B cell (primary cell): ENCODE measurements around the gene DEPDC1B. TPM values are rescaled to one million over a fixed set of nuclear protein-coding genes. Genes with fewer than 3 reads are reported as not detected.
"Not testable (repeated sequence)": the region's sequence is repeated elsewhere in the genome, so short reads cannot be mapped to it uniquely, and the experiment has no call there.

ENCODE experiments used
- ATAC-seq: fragments of 200-7000 bp; cut with Tn5 transposase; one replicate; pipeline ENCODE4 v1.10.0; 2021; ENCODE audit warnings: low read depth, mild to moderate bottlenecking, moderate number of reproducible peaks, moderate library complexity
- CTCF ChIA-PET: fragments of 350-600 bp; sonication (Branson Sonifier 250); formaldehyde crosslinking; loops from one replicate; lab custom pipeline; 2021; ENCODE audit warnings: antibody characterized with exemption, inconsistent platforms; lab: Charles Lee
- POLR2A ChIA-PET: fragments of 350-600 bp; sonication (Branson Sonifier 250); formaldehyde crosslinking; loops from one replicate; lab custom pipeline; 2021; ENCODE audit warnings: antibody characterized with exemption; lab: Charles Lee
- DNase-seq: peaks from one replicate; pipeline ENCODE4 v3.0.0; 2013
- H2AFZ ChIP-seq: 2 replicates; pipeline ENCODE4 v1.6.1; 2012; ENCODE audit warnings: mild to moderate bottlenecking, low read depth, low read length; ENCODE audit not compliant: insufficient read depth, poor library complexity, severe bottlenecking
- H3K27ac ChIP-seq, 2 donors: 1 replicate in 1 of 2; 2 replicates in 1 of 2; pipeline ENCODE4 v1.5.1; 2012 to 2013; ENCODE audit warnings: low read length in 2 of 2, mild to moderate bottlenecking in 2 of 2, moderate library complexity in 1 of 2
- H3K27me3 ChIP-seq, 4 experiments: fragments of 200-600 bp in 1 of 4; sonication (generic) in 1 of 4; replicated peaks in 1 of 4; 1 replicate in 2 of 4; 2 replicates in 2 of 4; pipeline versions ENCODE4 v1.6.1 to v1.7.0; 2013 to 2016; ENCODE audit warnings: low read length in 3 of 4, mild to moderate bottlenecking in 2 of 4, mixed read lengths in 1 of 4, moderate library complexity in 1 of 4; ENCODE audit not compliant: insufficient read depth in 4 of 4, control insufficient read depth in 3 of 4; ENCODE audit errors: control extremely low read depth in 1 of 4
- H3K36me3 ChIP-seq, 2 experiments: replicated peaks in 1 of 2; 1 replicate in 1 of 2; 2 replicates in 1 of 2; pipeline versions ENCODE4 v1.6.1 to v1.7.1; 2013; ENCODE audit warnings: low read length in 1 of 2; ENCODE audit not compliant: insufficient read depth in 2 of 2, control insufficient read depth in 1 of 2; ENCODE audit errors: control extremely low read depth in 1 of 2, extremely low read depth in 1 of 2
- H3K4me1 ChIP-seq, 2 donors: fragments of 200-600 bp in 1 of 2; sonication (generic) in 1 of 2; 1 replicate in 1 of 2; 2 replicates in 1 of 2; pipeline versions ENCODE4 v1.5.1 to v1.6.1; 2013 to 2017; ENCODE audit warnings: low read length in 2 of 2; ENCODE audit not compliant: control insufficient read depth in 2 of 2, insufficient read depth in 2 of 2
- H3K4me2 ChIP-seq: replicated peaks from 2 replicates; pipeline ENCODE3; 2012; ENCODE audit warnings: mild to moderate bottlenecking, low read depth, low read length; ENCODE audit not compliant: poor library complexity, severe bottlenecking
- H3K4me3 ChIP-seq, 5 experiments: fragments of 200-600 bp in 1 of 5; sonication (generic) in 1 of 5; 1 replicate in 3 of 5; 2 replicates in 2 of 5; pipeline versions ENCODE4 v1.5.1 to v1.7.0; 2011 to 2016; ENCODE audit warnings: low read length in 4 of 5, mild to moderate bottlenecking in 4 of 5, low read depth in 2 of 5, control low read depth in 1 of 5, moderate library complexity in 1 of 5; ENCODE audit not compliant: insufficient read depth in 1 of 5; ENCODE audit errors: control extremely low read depth in 1 of 5, extremely low read depth in 1 of 5
- H3K79me2 ChIP-seq: fragments of 200-600 bp; sonication (generic); one replicate; pipeline ENCODE4 v1.6.0; 2016; ENCODE audit warnings: low read length; ENCODE audit not compliant: control insufficient read depth, insufficient read depth
- H3K9ac ChIP-seq: fragments of 200-600 bp; sonication (generic); 2 replicates; pipeline ENCODE4 v1.6.1; 2017; ENCODE audit warnings: mild to moderate bottlenecking, low read length, moderate library complexity
- H3K9me3 ChIP-seq, 3 donors: one replicate each; pipeline versions ENCODE4 v1.6.1 to v1.7.1; 2013; ENCODE audit warnings: low read length in 2 of 3; ENCODE audit not compliant: control insufficient read depth in 2 of 3, insufficient read depth in 1 of 3; ENCODE audit errors: control extremely low read depth in 1 of 3
- H4K20me1 ChIP-seq: 2 replicates; pipeline ENCODE4 v1.6.0; 2012; ENCODE audit warnings: mild to moderate bottlenecking, low read length; ENCODE audit not compliant: insufficient read depth, control insufficient read depth, poor library complexity, severe bottlenecking
- H3K27ac Mint-ChIP-seq: one replicate; pipeline ENCODE4 v1.8.0; 2021; ENCODE audit warnings: mixed read lengths
- H3K27me3 Mint-ChIP-seq: one replicate; pipeline ENCODE4 v1.8.0; 2021; ENCODE audit warnings: mixed read lengths
- H3K4me1 Mint-ChIP-seq: one replicate; pipeline ENCODE4 v1.8.0; 2021; ENCODE audit warnings: mixed read lengths
- H3K4me3 Mint-ChIP-seq: one replicate; pipeline ENCODE4 v1.8.0; 2021; ENCODE audit warnings: mixed read lengths
- H3K9me3 Mint-ChIP-seq: one replicate; pipeline ENCODE4 v1.8.0; 2022; ENCODE audit warnings: mixed read lengths; ENCODE audit not compliant: insufficient read depth
- EZH2 ChIP-seq: IDR thresholded peaks from 2 replicates; pipeline ENCODE4 v1.6.1; 2012; ENCODE audit warnings: borderline replicate concordance, low read depth, mild to moderate bottlenecking, moderate library complexity, low read length; ENCODE audit not compliant: insufficient read depth, poor library complexity, severe bottlenecking
- WGBS: methylation state at CpG from one replicate; pipeline ENCODE4 v1.1.5; 2013; ENCODE audit warnings: missing lambda C conversion rate; ENCODE audit not compliant: insufficient coverage; 5-methylcytosine and 5-hydroxymethylcytosine counted together
- intact Hi-C: fragments of 100-400 bp; cut with micrococcal nuclease; formaldehyde crosslinking; loops from one replicate; pipeline ENCODE4 v1.10.0; 2022
- polyA plus RNA-seq: library from polyadenylated mRNA; depleted of rRNA; stranded (reverse); fragments of >200 nt; gene quantifications from 2 replicates; pipeline ENCODE4 v1.2.3, GENCODE V29; 2012
- total RNA-seq, 2 donors: library from RNA; stranded (reverse); fragments of 120-200 nt in 1 of 2; gene quantifications; 1 replicate in 1 of 2; 2 replicates in 1 of 2; pipeline versions ENCODE4 v1.2.3 to v1.2.4, GENCODE V29; 2013 to 2022
- TF ChIP-seq, protein P1 (sequence below): fragments of 200-600 bp; IDR thresholded peaks from one replicate; pipeline ENCODE4 v1.8.0; 2022; ENCODE audit warnings: antibody characterized with exemption, mild to moderate bottlenecking

The DEPDC1B gene
- total and polyA plus RNA-seq, 2 donors (not counting 1 experiment from before 2014, with no cell fraction given) = 0.04 to 0.25 TPM

DNA sequence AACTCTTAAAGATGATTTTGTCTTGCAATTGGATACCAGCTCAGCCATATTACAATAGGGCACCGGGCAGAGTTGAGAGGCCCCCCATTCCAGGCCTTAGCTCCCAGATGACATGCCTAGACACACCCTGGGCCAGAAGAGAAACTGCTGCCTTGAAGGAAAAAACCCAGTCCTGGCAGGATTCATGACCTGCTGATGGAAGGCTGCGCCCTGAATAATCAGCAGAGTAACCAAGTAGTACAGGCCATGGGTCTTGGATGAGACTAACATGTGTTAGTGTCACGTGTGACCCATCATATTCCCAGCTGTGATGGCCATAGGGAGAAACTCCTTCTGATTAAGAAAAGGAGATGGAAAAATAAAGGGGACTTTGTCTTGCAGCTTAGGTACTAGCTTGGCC lies 39.0 kb upstream of the DEPDC1B start:
- CTCF ChIA-PET = no interaction called here

DNA sequence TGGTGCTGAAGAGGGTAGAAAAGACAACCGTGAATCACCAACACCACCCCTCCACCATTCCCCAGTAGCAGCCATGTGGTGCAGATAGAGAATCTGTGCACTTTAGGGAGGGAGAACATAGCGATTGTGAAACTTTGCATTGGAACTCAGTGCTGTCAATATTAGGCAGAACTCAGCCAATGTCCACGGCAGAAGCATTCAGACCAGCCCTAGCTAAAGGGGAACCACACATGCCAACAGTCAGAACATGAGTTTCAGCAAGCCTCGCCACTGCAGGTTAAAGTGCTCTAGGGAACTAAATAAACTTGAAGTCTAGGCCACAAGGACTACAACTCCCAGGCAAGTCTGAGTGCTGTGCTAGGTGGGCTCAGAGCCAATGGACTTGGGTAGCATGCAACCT lies 38.5 kb upstream of the DEPDC1B start:
- Histone ChIP-seq H3K27me3 (peaks cover 0 to 3% (median 0%) of the 10 kb centered on the region in 4 experiments), H3K36me3 (no peaks in the 10 kb centered on the region), H4K20me1 (no peaks in the 10 kb centered on the region), H3K9ac (no peak overlapping the region), H2AFZ (no peak overlapping the region), H3K79me2 (no peaks in the 10 kb centered on the region), H3K4me3 (no peak overlapping the region), H3K4me1 (no peaks in the 10 kb centered on the region), H3K27ac (no peak overlapping the region), H3K9me3 (peaks cover 0 to 12% (median 8%) of the 10 kb centered on the region in 3 donors), H3K4me2 (no peak overlapping the region)
- H3K9me3 Mint-ChIP-seq = peaks cover 11% of the 10 kb centered on the region
- H3K27me3 Mint-ChIP-seq = peaks cover 4% of the 10 kb centered on the region
- WGBS = 59% methylated on average over 3 of the region's 4 CpGs
- ATAC-seq (no peak), DNase-seq (no peak)
- POLR2A ChIA-PET = no interaction called here
- CTCF ChIA-PET = no interaction called here
- H3K4me1 Mint-ChIP-seq = no peaks in the 10 kb centered on the region
- intact Hi-C loops = no loop called here
- TF ChIP-seq, protein P1, sequence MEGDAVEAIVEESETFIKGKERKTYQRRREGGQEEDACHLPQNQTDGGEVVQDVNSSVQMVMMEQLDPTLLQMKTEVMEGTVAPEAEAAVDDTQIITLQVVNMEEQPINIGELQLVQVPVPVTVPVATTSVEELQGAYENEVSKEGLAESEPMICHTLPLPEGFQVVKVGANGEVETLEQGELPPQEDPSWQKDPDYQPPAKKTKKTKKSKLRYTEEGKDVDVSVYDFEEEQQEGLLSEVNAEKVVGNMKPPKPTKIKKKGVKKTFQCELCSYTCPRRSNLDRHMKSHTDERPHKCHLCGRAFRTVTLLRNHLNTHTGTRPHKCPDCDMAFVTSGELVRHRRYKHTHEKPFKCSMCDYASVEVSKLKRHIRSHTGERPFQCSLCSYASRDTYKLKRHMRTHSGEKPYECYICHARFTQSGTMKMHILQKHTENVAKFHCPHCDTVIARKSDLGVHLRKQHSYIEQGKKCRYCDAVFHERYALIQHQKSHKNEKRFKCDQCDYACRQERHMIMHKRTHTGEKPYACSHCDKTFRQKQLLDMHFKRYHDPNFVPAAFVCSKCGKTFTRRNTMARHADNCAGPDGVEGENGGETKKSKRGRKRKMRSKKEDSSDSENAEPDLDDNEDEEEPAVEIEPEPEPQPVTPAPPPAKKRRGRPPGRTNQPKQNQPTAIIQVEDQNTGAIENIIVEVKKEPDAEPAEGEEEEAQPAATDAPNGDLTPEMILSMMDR = no peak
- TF ChIP-seq EZH2 = no peak
- H3K4me3 Mint-ChIP-seq = no peak overlapping the region
- no peak overlapping the region for H3K27ac Mint-ChIP-seq

More for the DNA sequence above, 39.0 kb upstream of the DEPDC1B start:
- H2AFZ ChIP-seq = no peak overlapping the region
- peaks cover 11% of the 10 kb centered on the region for H3K9me3 Mint-ChIP-seq
- 72% methylated on average over 3 of the region's 3 CpGs for WGBS
- POLR2A ChIA-PET = no interaction called here
- H3K9me3 ChIP-seq = peaks cover 0 to 12% (median 8%) of the 10 kb centered on the region in 3 donors
- no peak overlapping the region for H3K4me3 Mint-ChIP-seq
- DNase-seq = no peak
- H3K4me1 Mint-ChIP-seq = no peaks in the 10 kb centered on the region
- ATAC-seq = no peak
- no peaks in the 10 kb centered on the region for H4K20me1 ChIP-seq
- H3K79me2 ChIP-seq = no peaks in the 10 kb centered on the region
- no peaks in the 10 kb centered on the region for H3K36me3 ChIP-seq
- H3K4me1 ChIP-seq = no peaks in the 10 kb centered on the region
- no peak overlapping the region for H3K4me2 ChIP-seq
- no peak overlapping the region for H3K27ac ChIP-seq
- intact Hi-C loops = no loop called here
- TF ChIP-seq, protein P1 = no peak
- TF ChIP-seq EZH2 = no peak
- H3K27me3 Mint-ChIP-seq = peaks cover 4% of the 10 kb centered on the region
- H3K9ac ChIP-seq = no peak overlapping the region
- no peak overlapping the region for H3K4me3 ChIP-seq
- H3K27ac Mint-ChIP-seq = no peak overlapping the region
- H3K27me3 ChIP-seq = peaks cover 0 to 3% (median 0%) of the 10 kb centered on the region in 4 experiments

DNA sequence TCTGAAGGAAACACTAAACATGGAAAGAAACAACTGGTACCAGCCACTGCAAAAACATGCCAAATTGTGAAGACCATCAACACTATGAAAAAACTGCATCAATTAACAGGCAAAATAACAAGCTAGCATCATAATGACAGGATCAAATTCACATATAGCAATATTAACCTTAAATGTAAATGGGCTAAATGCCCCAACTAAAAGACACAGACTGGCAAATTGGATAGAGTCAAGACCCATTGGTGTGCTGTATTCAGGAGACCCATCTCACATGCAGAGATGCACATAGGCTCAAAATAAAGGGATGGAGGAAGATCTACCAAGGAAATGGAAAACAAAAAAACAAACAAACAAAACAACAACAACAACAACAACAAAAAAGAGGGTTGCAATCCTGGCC lies 30.9 kb upstream of the DEPDC1B start:
- CTCF ChIA-PET, H2AFZ ChIP-seq, H3K27me3 Mint-ChIP-seq, H3K9ac ChIP-seq, H3K9me3 ChIP-seq, H3K4me3 Mint-ChIP-seq, H3K27ac Mint-ChIP-seq, H3K27me3 ChIP-seq, H3K27ac ChIP-seq, H3K4me1 Mint-ChIP-seq, intact Hi-C loops, H3K4me3 ChIP-seq, POLR2A ChIA-PET, DNase-seq, H4K20me1 ChIP-seq, H3K4me2 ChIP-seq, ATAC-seq, H3K79me2 ChIP-seq, H3K36me3 ChIP-seq, H3K9me3 Mint-ChIP-seq, H3K4me1 ChIP-seq: not testable (repeated sequence)
